Trophoblast cell (in vitro differentiated cells and primary cell): ENCODE measurements around the gene BAX.

Experiments used
- DNase-seq, 2 donors: peaks; one replicate each; pipeline ENCODE4 v3.0.0-alpha.2; 2016
- H2AFZ ChIP-seq: 2 replicates; pipeline ENCODE4 v1.6.1; 2013; ENCODE audit warnings: low read length, moderate library complexity, mild to moderate bottlenecking; ENCODE audit not compliant: insufficient read depth, poor library complexity
- H2AK5ac ChIP-seq: 2 replicates; pipeline ENCODE4 v1.6.1; 2013; ENCODE audit warnings: mild to moderate bottlenecking, low read length
- H2BK120ac ChIP-seq: 2 replicates; pipeline ENCODE4 v1.6.1; 2013; ENCODE audit warnings: low read length, mild to moderate bottlenecking, moderate library complexity; ENCODE audit not compliant: insufficient read depth, poor library complexity
- H2BK12ac ChIP-seq: 2 replicates; pipeline ENCODE4 v1.6.1; 2013; ENCODE audit warnings: mild to moderate bottlenecking, low read length, moderate library complexity
- H2BK5ac ChIP-seq: 2 replicates; pipeline ENCODE4 v1.6.1; 2013; ENCODE audit warnings: low read length, low read depth, moderate library complexity, mild to moderate bottlenecking; ENCODE audit not compliant: poor library complexity
- H3K14ac ChIP-seq: 2 replicates; pipeline ENCODE4 v1.6.1; 2013; ENCODE audit warnings: mild to moderate bottlenecking, low read length
- H3K18ac ChIP-seq: 2 replicates; pipeline ENCODE4 v1.6.1; 2013; ENCODE audit warnings: mild to moderate bottlenecking, low read length
- H3K23ac ChIP-seq: 2 replicates; pipeline ENCODE4 v1.6.1; 2013; ENCODE audit warnings: low read length
- H3K27ac ChIP-seq: 2 replicates; pipeline ENCODE4 v1.5.1; 2013; ENCODE audit warnings: low read depth, mild to moderate bottlenecking, inconsistent platforms, low read length, moderate library complexity
- H3K27me3 ChIP-seq: 2 replicates; pipeline ENCODE4 v1.6.1; 2013; ENCODE audit warnings: inconsistent platforms, mild to moderate bottlenecking, low read length, moderate library complexity; ENCODE audit not compliant: insufficient read depth
- H3K36me3 ChIP-seq, 2 experiments: 1 replicate in 1 of 2; 2 replicates in 1 of 2; pipeline ENCODE4 v1.6.1; 2013; ENCODE audit warnings: low read length in 2 of 2, mild to moderate bottlenecking in 2 of 2, moderate library complexity in 1 of 2; ENCODE audit not compliant: insufficient read depth in 2 of 2, control insufficient read depth in 1 of 2
- H3K4ac ChIP-seq: 2 replicates; pipeline ENCODE4 v1.6.1; 2013; ENCODE audit warnings: low read depth, mild to moderate bottlenecking, low read length, moderate library complexity
- H3K4me1 ChIP-seq, 2 experiments: 1 replicate in 1 of 2; 2 replicates in 1 of 2; pipeline ENCODE4 v1.6.1; 2013; ENCODE audit warnings: low read length in 2 of 2, mild to moderate bottlenecking in 2 of 2, moderate library complexity in 1 of 2; ENCODE audit not compliant: insufficient read depth in 2 of 2, control insufficient read depth in 1 of 2
- H3K4me2 ChIP-seq: 2 replicates; pipeline ENCODE4 v1.6.1; 2013; ENCODE audit warnings: inconsistent platforms, mild to moderate bottlenecking, low read length, moderate library complexity
- H3K4me3 ChIP-seq: 2 replicates; pipeline ENCODE4 v1.5.1; 2013; ENCODE audit warnings: mild to moderate bottlenecking, low read depth, low read length, inconsistent platforms
- H3K79me1 ChIP-seq: one replicate; pipeline ENCODE4 v1.6.1; 2013; ENCODE audit warnings: low read length
- H3K79me2 ChIP-seq: 2 replicates; pipeline ENCODE4 v1.6.1; 2013; ENCODE audit warnings: low read length, mild to moderate bottlenecking; ENCODE audit not compliant: control insufficient read depth, insufficient read depth, poor library complexity
- H3K9ac ChIP-seq: 2 replicates; pipeline ENCODE4 v1.6.1; 2013; ENCODE audit warnings: mild to moderate bottlenecking, low read length
- H3K9me3 ChIP-seq: 2 replicates; pipeline ENCODE4 v1.6.1; 2013; ENCODE audit warnings: low read depth, mild to moderate bottlenecking, control low read depth, inconsistent platforms, low read length; ENCODE audit not compliant: insufficient read depth
- H4K12ac ChIP-seq: 2 replicates; pipeline ENCODE4 v1.6.1; 2013; ENCODE audit warnings: low read depth, mild to moderate bottlenecking, low read length, moderate library complexity
- H4K8ac ChIP-seq: 2 replicates; pipeline ENCODE4 v1.6.1; 2013; ENCODE audit warnings: low read depth, mild to moderate bottlenecking, low read length, moderate library complexity
- H4K91ac ChIP-seq: one replicate; pipeline ENCODE4 v1.6.1; 2013; ENCODE audit warnings: low read depth, mild to moderate bottlenecking, low read length, moderate library complexity
- WGBS: extraction: QIAGEN DNeasy Blood & Tissue Kit; methylation state at CpG from one replicate; pipeline ENCODE4 v1.1.7; 2013; ENCODE audit warnings: missing lambda C conversion rate; ENCODE audit not compliant: insufficient read length, insufficient coverage; ENCODE audit errors: extremely low coverage; 5-methylcytosine and 5-hydroxymethylcytosine counted together

Gene BAX

DNA sequence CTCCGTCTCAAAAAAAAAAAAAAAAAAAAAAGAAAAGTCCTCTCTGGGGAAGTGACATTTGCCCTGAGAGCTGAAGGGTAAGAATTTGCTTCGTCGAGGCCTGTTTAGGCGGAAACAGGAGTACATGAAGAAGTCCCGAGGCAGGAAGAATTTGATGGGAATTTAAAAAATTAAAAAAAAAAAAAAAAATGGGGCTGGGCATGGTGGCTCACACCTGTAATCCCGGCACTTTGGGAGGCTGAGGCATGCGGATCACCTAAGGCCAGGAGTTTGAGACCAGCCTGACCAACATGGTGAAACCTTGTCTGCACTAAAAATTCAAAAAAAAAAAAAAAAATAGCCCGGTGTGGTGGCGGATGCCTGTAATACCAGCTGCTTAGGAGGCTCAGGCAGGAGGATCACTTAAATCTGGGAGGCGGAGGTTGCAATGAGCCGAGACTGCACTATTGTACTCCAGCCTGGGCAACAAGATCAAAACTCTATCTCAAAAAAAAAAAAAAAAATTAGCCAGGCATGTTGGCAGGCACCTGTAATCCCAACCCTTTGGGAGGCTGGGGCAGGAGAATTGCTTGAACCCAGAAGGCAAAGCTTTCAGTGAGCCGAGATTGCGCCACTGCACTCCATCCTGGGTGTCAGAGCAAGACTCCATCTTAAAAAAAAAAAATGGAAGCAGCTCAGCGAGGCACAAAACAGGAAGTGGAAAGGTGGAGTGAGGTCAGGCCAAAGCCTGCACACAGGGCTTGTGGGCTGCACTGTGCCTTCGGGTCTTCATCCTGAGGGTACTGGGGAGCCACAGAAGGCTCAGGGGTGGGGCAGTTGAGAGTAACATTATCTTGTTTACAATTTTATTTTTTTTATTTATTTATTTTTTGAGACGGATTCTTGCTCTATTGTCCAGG is 4.9 kb downstream of the BAX start:
- no peak overlapping the region for H3K27ac ChIP-seq
- no peak overlapping the region for H3K4me2 ChIP-seq
- H4K8ac ChIP-seq, result no peak overlapping the region
- H3K36me3 ChIP-seq, result peaks cover 15 to 26% of the 10 kb centered on the region in 2 experiments
- H3K4me1 ChIP-seq, result peaks cover 31 to 38% of the 10 kb centered on the region in 2 experiments
- H3K18ac ChIP-seq, result no peak overlapping the region
- no peak overlapping the region for H3K9ac ChIP-seq
- DNase-seq, result peak; percentile 82 to 95
- H2AK5ac ChIP-seq, result no peak overlapping the region
- H3K9me3 ChIP-seq, result no peaks in the 10 kb centered on the region
- no peak overlapping the region for H4K91ac ChIP-seq
- no peak overlapping the region for H2AFZ ChIP-seq
- WGBS, result no CpG with 5 or more reads among the region's 16 CpGs
- no peak overlapping the region for H3K4ac ChIP-seq
- peaks cover 20% of the 10 kb centered on the region for H3K79me2 ChIP-seq
- H3K4me3 ChIP-seq, result no peak overlapping the region
- H3K27me3 ChIP-seq, result no peaks in the 10 kb centered on the region
- H4K12ac ChIP-seq, result no peak overlapping the region
- no peak overlapping the region for H3K14ac ChIP-seq
- no peak overlapping the region for H2BK12ac ChIP-seq
- peaks cover 35% of the 10 kb centered on the region for H3K79me1 ChIP-seq
- no peak overlapping the region for H2BK120ac ChIP-seq
- H3K23ac ChIP-seq, result no peak overlapping the region
- no peak overlapping the region for H2BK5ac ChIP-seq

- Histone ChIP-seq H3K79me2 (peaks cover 16% of the 10 kb centered on the region), H3K4me2 (no peak overlapping the region), H2BK12ac (no peak overlapping the region), H3K79me1 (peaks cover 31% of the 10 kb centered on the region), H4K91ac (no peak overlapping the region), H3K4ac (no peak overlapping the region), H3K4me3 (no peak overlapping the region), H3K18ac (no peak overlapping the region), H2BK120ac (no peak overlapping the region), H3K27me3 (no peaks in the 10 kb centered on the region), H3K9me3 (no peaks in the 10 kb centered on the region), H3K14ac (no peak overlapping the region), H4K12ac (no peak overlapping the region), H4K8ac (no peak overlapping the region), H3K23ac (no peak overlapping the region), H2AK5ac (no peak overlapping the region), H2BK5ac (no peak overlapping the region), H3K9ac (no peak overlapping the region), H3K4me1 (peaks cover 25 to 29% of the 10 kb centered on the region in 2 experiments), H2AFZ (no peak overlapping the region), H3K27ac (no peak overlapping the region), H3K36me3 (peaks cover 12 to 26% of the 10 kb centered on the region in 2 experiments)
- DNase-seq, result no peak
- no CpG with 5 or more reads among the region's 19 CpGs for WGBS
Observed at GRCh38 chr19:48961051-48961649, 6.5 kb downstream of the BAX start.

DNA sequence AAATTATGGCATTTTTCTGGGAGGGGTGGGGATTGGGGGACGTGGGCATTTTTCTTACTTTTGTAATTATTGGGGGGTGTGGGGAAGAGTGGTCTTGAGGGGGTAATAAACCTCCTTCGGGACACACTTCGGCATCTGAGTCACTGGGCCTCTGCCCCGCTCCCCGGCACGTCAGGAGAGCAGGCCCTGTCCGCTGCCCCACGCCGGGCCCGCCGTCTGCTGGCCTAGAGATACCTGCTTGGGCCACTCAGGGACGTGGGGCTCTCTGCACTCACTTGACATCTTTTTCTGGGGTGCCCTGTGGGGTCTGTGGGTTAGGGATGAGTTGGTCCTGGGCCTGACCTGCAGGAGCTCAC is 7.0 kb downstream of the BAX start:
- H3K4me2 ChIP-seq, result no peak overlapping the region
- H2BK12ac ChIP-seq, result peak overlapping the region; percentile 41
- H4K91ac ChIP-seq, result peak overlapping the region; percentile 52
- peak overlapping the region; percentile 1 for H4K12ac ChIP-seq
- H3K36me3 ChIP-seq, result peaks cover 14 to 26% of the 10 kb centered on the region in 2 experiments
- peaks cover 16% of the 10 kb centered on the region for H3K79me2 ChIP-seq
- H2AFZ ChIP-seq, result no peak overlapping the region
- H3K14ac ChIP-seq, result no peak overlapping the region
- WGBS, result no CpG with 5 or more reads among the region's 12 CpGs
- no peaks in the 10 kb centered on the region for H3K9me3 ChIP-seq
- no peak for DNase-seq
- peak overlapping the region; percentile 2 for H3K18ac ChIP-seq
- no peak overlapping the region for H3K9ac ChIP-seq
- H3K27me3 ChIP-seq, result no peaks in the 10 kb centered on the region
- no peak overlapping the region for H3K4me3 ChIP-seq
- H3K23ac ChIP-seq, result no peak overlapping the region
- peak overlapping the region; percentile 39 for H3K27ac ChIP-seq
- no peak overlapping the region for H2AK5ac ChIP-seq
- peaks cover 31% of the 10 kb centered on the region for H3K79me1 ChIP-seq
- no peak overlapping the region for H2BK120ac ChIP-seq
- H3K4ac ChIP-seq, result peak overlapping the region; percentile 13
- peaks cover 25 to 27% of the 10 kb centered on the region in 2 experiments for H3K4me1 ChIP-seq
- H2BK5ac ChIP-seq, result no peak overlapping the region
- peak overlapping the region; percentile 7 for H4K8ac ChIP-seq

- peak overlapping the region; percentile 12 for H2AK5ac ChIP-seq
- no peak overlapping the region for H3K9ac ChIP-seq
- peak overlapping the region; percentile 42 for H2BK12ac ChIP-seq
- no CpG with 5 or more reads among the region's 22 CpGs for WGBS
- peak overlapping the region; percentile 39 for H3K27ac ChIP-seq
- peak overlapping the region; percentile 43 for H4K12ac ChIP-seq
- no peak overlapping the region for H3K23ac ChIP-seq
- peaks cover 12 to 27% of the 10 kb centered on the region in 2 experiments for H3K36me3 ChIP-seq
- H2AFZ ChIP-seq, result no peak overlapping the region
- peak overlapping the region; percentile 61 for H3K18ac ChIP-seq
- peak in 1 of 2 donors; percentile 46 for DNase-seq
- peak overlapping the region; percentile 7 for H4K8ac ChIP-seq
- H3K4me1 ChIP-seq, result peaks cover 25 to 29% of the 10 kb centered on the region in 2 experiments
- H3K4me2 ChIP-seq, result no peak overlapping the region
- H2BK120ac ChIP-seq, result peak overlapping the region; percentile 2
- peak overlapping the region; percentile 29 for H3K14ac ChIP-seq
- H3K79me2 ChIP-seq, result peaks cover 16% of the 10 kb centered on the region
- H3K27me3 ChIP-seq, result no peaks in the 10 kb centered on the region
- no peaks in the 10 kb centered on the region for H3K9me3 ChIP-seq
- no peak overlapping the region for H3K4me3 ChIP-seq
- peaks cover 31% of the 10 kb centered on the region for H3K79me1 ChIP-seq
- peak overlapping the region; percentile 74 for H2BK5ac ChIP-seq
- peak overlapping the region; percentile 89 for H4K91ac ChIP-seq
- peak overlapping the region; percentile 30 for H3K4ac ChIP-seq
Observed at GRCh38 chr19:48962029-48962848, 7.6 kb downstream of the BAX start.
